Endothelial cell of umbilical vein (primary cell): Measurements from ENCODE around the gene RMDN2. TPM values are rescaled to one million over a fixed set of nuclear protein-coding genes. Genes with fewer than 3 reads are reported as not detected.

Source experiments
- BruUV-seq: library from RNA; stranded (reverse); fragments of 400-500 nt; replicated peaks from 2 replicates; lab custom pipeline; 2021; lab: Mats Ljungman, UMichigan
- CTCF ChIA-PET: fragments of 300-600, 350-600 bp; sonication (Branson Sonifier 250); formaldehyde crosslinking; loops from one replicate; lab custom pipeline; 2021; ENCODE audit warnings: antibody characterized with exemption, inconsistent platforms; lab: Charles Lee
- POLR2A ChIA-PET: fragments of 300-600, 350-600 bp; sonication (Branson Sonifier 250); formaldehyde crosslinking; loops from one replicate; lab custom pipeline; 2021; ENCODE audit warnings: antibody characterized with exemption, inconsistent platforms; lab: Charles Lee
- DNase-seq: peaks from one replicate; pipeline ENCODE4 v3.0.0-alpha.2; 2011; ENCODE audit warnings: low read depth, low spot score
- FAIRE-seq: peaks from 2 replicates; lab custom pipeline; 2011; peaks lifted over from hg19 to GRCh38; lab: Jason Lieb, UNC
- H2AFZ ChIP-seq: 2 replicates; pipeline ENCODE4 v1.6.0; 2012; ENCODE audit warnings: low read depth, low read length, control low read depth, inconsistent platforms
- H3K27ac ChIP-seq: 2 replicates; pipeline ENCODE4 v1.5.1; 2011; ENCODE audit warnings: low read depth, mild to moderate bottlenecking, control low read depth, low read length, moderate library complexity; ENCODE audit not compliant: insufficient read depth
- H3K27me3 ChIP-seq, 2 experiments: 2 replicates each; pipeline versions ENCODE4 v1.6.0 to v1.6.1; 2011; ENCODE audit warnings: low read length in 2 of 2, mixed read lengths in 1 of 2; ENCODE audit not compliant: control insufficient read depth in 2 of 2, insufficient read depth in 2 of 2
- H3K36me3 ChIP-seq, 2 experiments: 2 replicates in 1 of 2; 3 replicates in 1 of 2; pipeline ENCODE4 v1.5.1; 2011; ENCODE audit warnings: low read length in 2 of 2, mild to moderate bottlenecking in 1 of 2, moderate library complexity in 1 of 2; ENCODE audit not compliant: control insufficient read depth in 2 of 2, insufficient read depth in 2 of 2; ENCODE audit errors: extremely low read depth in 1 of 2
- H3K4me1 ChIP-seq: 3 replicates; pipeline ENCODE4 v1.5.1; 2011; ENCODE audit warnings: mild to moderate bottlenecking, low read length; ENCODE audit not compliant: control insufficient read depth, insufficient read depth; ENCODE audit errors: extremely low read depth
- H3K4me2 ChIP-seq: 2 replicates; pipeline ENCODE4 v1.6.1; 2011; ENCODE audit warnings: low read length, control low read depth, mixed read lengths; ENCODE audit not compliant: insufficient read depth
- H3K4me3 ChIP-seq, 3 experiments: fragments of 200-600 bp in 1 of 3; sonication (generic), shearing (Covaris generic) in 1 of 3; replicated peaks in 1 of 3; 2 replicates each; pipeline ENCODE4 v1.5.1; 2011 to 2016; ENCODE audit warnings: control low read depth in 3 of 3, low read length in 3 of 3, mild to moderate bottlenecking in 2 of 3, inconsistent platforms in 1 of 3, low read depth in 1 of 3, moderate library complexity in 1 of 3; ENCODE audit not compliant: insufficient read depth in 1 of 3
- H3K79me2 ChIP-seq: 2 replicates; pipeline ENCODE4 v1.6.0; 2012; ENCODE audit warnings: low read length, inconsistent platforms; ENCODE audit not compliant: control insufficient read depth, insufficient read depth
- H3K9ac ChIP-seq: replicated peaks from 2 replicates; pipeline ENCODE3; 2011; ENCODE audit warnings: low read length, control low read depth; ENCODE audit not compliant: insufficient read depth; ENCODE audit errors: extremely low read depth
- H3K9me1 ChIP-seq: replicated peaks from 3 replicates; pipeline ENCODE4 v1.6.0; 2011; ENCODE audit warnings: mild to moderate bottlenecking, low read length; ENCODE audit not compliant: control insufficient read depth, insufficient read depth; ENCODE audit errors: extremely low read depth
- H3K9me3 ChIP-seq: replicated peaks from 2 replicates; pipeline ENCODE4 v1.5.1; 2012; ENCODE audit warnings: low read length, inconsistent platforms; ENCODE audit not compliant: control insufficient read depth, insufficient read depth
- H4K20me1 ChIP-seq: replicated peaks from 2 replicates; pipeline ENCODE3; 2011; ENCODE audit warnings: mild to moderate bottlenecking, low read length; ENCODE audit not compliant: control insufficient read depth, insufficient read depth; ENCODE audit errors: extremely low read depth
- CTCF ChIP-seq, 2 donors: IDR thresholded peaks; 1 replicate in 1 of 2; 2 replicates in 1 of 2; pipeline ENCODE4 v1.5.1; 2011; ENCODE audit warnings: low read length in 2 of 2, mild to moderate bottlenecking in 2 of 2, moderate library complexity in 2 of 2, control low read depth in 1 of 2, inconsistent platforms in 1 of 2, low read depth in 1 of 2; ENCODE audit not compliant: insufficient read depth in 1 of 2; ENCODE audit errors: extremely low read depth in 1 of 2
- EZH2 ChIP-seq: IDR thresholded peaks from 2 replicates; pipeline ENCODE4 v1.6.1; 2012; ENCODE audit warnings: borderline replicate concordance, low read depth, mild to moderate bottlenecking, moderate library complexity, low read length, inconsistent platforms; ENCODE audit not compliant: severe bottlenecking
- FOS ChIP-seq: IDR thresholded peaks from 2 replicates; pipeline ENCODE4 v1.6.1; 2011; ENCODE audit warnings: mild to moderate bottlenecking, low read length, moderate library complexity, borderline replicate concordance; ENCODE audit not compliant: insufficient read depth
- JUN ChIP-seq: IDR thresholded peaks from 2 replicates; pipeline ENCODE4 v1.6.1; 2011; ENCODE audit warnings: borderline replicate concordance, low read depth; ENCODE audit not compliant: insufficient read length, insufficient read depth
- MYC ChIP-seq: IDR thresholded peaks from one replicate; pipeline ENCODE4 v1.6.1; 2011; ENCODE audit warnings: mild to moderate bottlenecking, low read depth, low read length
- POLR2A ChIP-seq: IDR thresholded peaks from 2 replicates; pipeline ENCODE4 v1.6.1; 2012; ENCODE audit warnings: low read depth, mild to moderate bottlenecking, control low read depth, low read length
- POLR2AphosphoS5 ChIP-seq: IDR thresholded peaks from 2 replicates; pipeline ENCODE4 v1.6.1; 2012; ENCODE audit warnings: low read depth, mild to moderate bottlenecking, control low read depth, low read length, moderate library complexity; ENCODE audit not compliant: insufficient read depth
- dilution Hi-C: fragments of 300-500 bp; cut with MboI; formaldehyde crosslinking; loops from one replicate; pipeline ENCODE4 v1.15.0; 2019; ENCODE audit warnings: low sequenced_read_pairs; ENCODE audit not compliant: extremely low pct_ligation_motif_present
- intact Hi-C: fragments of 100-400 bp; cut with micrococcal nuclease; formaldehyde crosslinking; loops from one replicate; pipeline ENCODE4 v1.10.0; 2022
- polyA plus RNA-seq, 4 experiments: library from polyadenylated mRNA; depleted of rRNA in 3 of 4; stranded (reverse) in 3 of 4; unstranded in 1 of 4; fragments of >200 nt; gene quantifications; 2 replicates each; pipeline versions ENCODE4 v1.2.1 to v1.2.3, GENCODE V29; 2011 to 2012; ENCODE audit warnings: missing spikeins in 1 of 4
- total RNA-seq: library from RNA; stranded (reverse); gene quantifications from 2 replicates; pipeline ENCODE4 v1.2.3, GENCODE V29; 2021
- TF ChIP-seq, protein P1 (sequence below): IDR thresholded peaks from 2 replicates; pipeline ENCODE4 v1.6.1; 2011; ENCODE audit not compliant: insufficient read depth, insufficient read length

RMDN2 gene
- total and polyA plus RNA-seq, 2 donors (not counting 3 experiments of a cell fraction or from before 2014, with no cell fraction given) = 0.97 to 2.8 TPM

DNA sequence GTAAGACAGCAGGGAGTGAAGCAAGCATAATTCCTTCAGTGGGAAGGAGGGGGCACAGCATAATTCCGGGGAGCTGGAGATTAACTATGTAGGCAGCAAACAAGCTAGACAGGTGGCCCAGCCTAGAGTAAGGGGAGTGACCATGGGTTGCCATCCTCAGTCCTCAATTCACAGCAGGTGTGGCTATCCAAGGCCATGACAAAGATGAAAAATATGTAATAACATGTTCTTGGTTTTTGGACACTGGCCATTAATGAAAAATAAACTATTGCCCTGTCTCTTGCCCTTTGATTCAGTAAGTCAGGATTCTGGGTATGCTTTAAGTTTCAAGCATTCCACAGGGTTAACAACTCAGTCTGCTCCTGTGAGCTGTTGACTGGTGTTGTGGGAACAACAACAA lies 85.9 kb downstream of the RMDN2 start:
- Histone ChIP-seq H3K36me3 (no peaks in the 10 kb centered on the region), H3K9me3 (no peaks in the 10 kb centered on the region), H3K27me3 (no peaks in the 10 kb centered on the region), H3K9me1 (no peaks in the 10 kb centered on the region), H3K4me1 (no peaks in the 10 kb centered on the region), H3K9ac (no peak overlapping the region), H3K79me2 (no peaks in the 10 kb centered on the region), H2AFZ (no peak overlapping the region), H3K27ac (no peak overlapping the region), H3K4me2 (no peak overlapping the region), H3K4me3 (no peak overlapping the region), H4K20me1 (no peaks in the 10 kb centered on the region)
- BruUV-seq = no TSS peak
- DNase-seq = no peak
- TF ChIP-seq POLR2A (no peak), EZH2 (no peak), MYC (no peak), FOS (no peak), CTCF (IDR thresholded peaks at IDR 0.05; ENCODE audit: extremely low read depth in 1 of 2, insufficient read depth in 1 of 2, low read depth in 1 of 2, low read length in 2 of 2) (no peak), JUN (no peak), POLR2AphosphoS5 (no peak)
- TF ChIP-seq, protein P1, sequence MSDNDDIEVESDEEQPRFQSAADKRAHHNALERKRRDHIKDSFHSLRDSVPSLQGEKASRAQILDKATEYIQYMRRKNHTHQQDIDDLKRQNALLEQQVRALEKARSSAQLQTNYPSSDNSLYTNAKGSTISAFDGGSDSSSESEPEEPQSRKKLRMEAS = no peak
- ChIA-PET POLR2A (no interaction called here), CTCF (no interaction called here)
- dilution Hi-C loops = no loop called here
- intact Hi-C loops = no loop called here
- FAIRE-seq = no peak
